AG04449 (cell line): Measurements from ENCODE around the gene PHF21B.

Source experiments
- CTCF ChIA-PET: fragments of 350-600 bp; formaldehyde crosslinking; extraction: SDS; loops from one replicate; lab custom pipeline; 2021; ENCODE audit warnings: antibody characterized with exemption; lab: Yijun Ruan, JAX
- POLR2A ChIA-PET: fragments of 400-600, 350-600 bp; formaldehyde crosslinking; extraction: SDS; loops from one replicate; lab custom pipeline; 2020; ENCODE audit warnings: antibody characterized with exemption, inconsistent platforms; lab: Yijun Ruan, JAX
- DNase-seq: peaks from one replicate; pipeline ENCODE4 v3.0.0-alpha.2; 2010; ENCODE audit warnings: low read depth, low spot score
- H3K4me3 ChIP-seq: 2 replicates; pipeline ENCODE4 v1.5.1; 2011; ENCODE audit warnings: low read depth, mild to moderate bottlenecking, control low read depth, low read length
- CTCF ChIP-seq: IDR thresholded peaks from one replicate; pipeline ENCODE4 v1.5.1; 2011; ENCODE audit warnings: mild to moderate bottlenecking, moderate library complexity, low read length, control low read depth, inconsistent platforms; ENCODE audit not compliant: insufficient read depth; ENCODE audit errors: missing control alignments

Gene PHF21B

GRCh38 chr22:44848296-44848741 lies 161.5 kb downstream of the PHF21B start:
- no peak overlapping the region for H3K4me3 ChIP-seq
- DNase-seq: no peak
- no peak for TF ChIP-seq CTCF
- CTCF ChIA-PET: no interaction called here
- POLR2A ChIA-PET: interaction anchor here (0.5 kb wide), 1 partner anchor 84 kb away, joined by 3 read pairs; no protein-coding TSS in a partner anchor

- ChIA-PET CTCF (interaction anchor here (1.0 kb wide), 1 partner anchor 27 kb away, joined by 3 read pairs; no protein-coding TSS in a partner anchor), POLR2A (no interaction called here)
- no peak for DNase-seq
These were observed 161.9 kb downstream of the PHF21B start for GRCh38 chr22:44847892-44848291.

GRCh38 chr22:44847380-44847779 lies 162.4 kb downstream of the PHF21B start:
- no peak for DNase-seq
- no peak overlapping the region for H3K4me3 ChIP-seq
- CTCF ChIA-PET: interaction anchor here (1.0 kb wide), 1 partner anchor 27 kb away, joined by 3 read pairs; no protein-coding TSS in a partner anchor
- POLR2A ChIA-PET: no interaction called here
- TF ChIP-seq CTCF: no peak

More at GRCh38 chr22:44847892-44848291, 161.9 kb downstream of the PHF21B start:
- H3K4me3 ChIP-seq: no peak overlapping the region
- TF ChIP-seq CTCF: no peak

GRCh38 chr22:44846726-44847275 lies 163.0 kb downstream of the PHF21B start:
- ChIA-PET POLR2A (no interaction called here), CTCF (interaction anchor here (1.0 kb wide), 1 partner anchor 26 kb away, joined by 3 read pairs; no protein-coding TSS in a partner anchor)
- no peak for TF ChIP-seq CTCF
- DNase-seq: no peak
- H3K4me3 ChIP-seq: no peak overlapping the region

GRCh38 chr22:44845796-44846720 lies 163.7 kb downstream of the PHF21B start:
- ChIA-PET CTCF (no interaction called here), POLR2A (no interaction called here)
- no peak for TF ChIP-seq CTCF
- no peak for DNase-seq
- H3K4me3 ChIP-seq: no peak overlapping the region

GRCh38 chr22:44845191-44845590 lies 164.6 kb downstream of the PHF21B start:
- DNase-seq: no peak
- H3K4me3 ChIP-seq: no peak overlapping the region
- ChIA-PET POLR2A (no interaction called here), CTCF (no interaction called here)
- no peak for TF ChIP-seq CTCF
